SK-N-MC (cell line): ENCODE data around the gene IRX2.

Source experiments
- DNase-seq: peaks from one replicate; pipeline ENCODE4 v3.0.0-alpha.2; 2011; ENCODE audit warnings: low read depth, low spot score
- H3K27ac ChIP-seq: fragments of 200-600 bp; sonication (generic); 2 replicates; pipeline ENCODE4 v1.5.1; 2016; ENCODE audit warnings: mixed run types
- H3K36me3 ChIP-seq: fragments of 200-600 bp; sonication (generic); 2 replicates; pipeline ENCODE4 v1.6.1; 2017; ENCODE audit warnings: antibody characterized with exemption, low read length, mixed read lengths; ENCODE audit not compliant: insufficient read depth
- H3K4me3 ChIP-seq: fragments of 200-600 bp; sonication (generic); 2 replicates; pipeline ENCODE4 v1.5.1; 2016
- H3K9ac ChIP-seq: fragments of 200-600 bp; sonication (generic); 2 replicates; pipeline ENCODE4 v1.8.0; 2017; ENCODE audit warnings: mixed run types, mixed read lengths; ENCODE audit not compliant: insufficient read length
- H3K9me3 ChIP-seq: fragments of 200-600 bp; sonication (generic); 2 replicates; pipeline ENCODE4 v1.6.1; 2017; ENCODE audit warnings: low read depth, mild to moderate bottlenecking, antibody characterized with exemption, low read length, moderate library complexity, mixed read lengths
- EZH2 ChIP-seq: fragments of 200-600 bp; sonication (generic); IDR thresholded peaks from one replicate; pipeline ENCODE4 v1.6.1; 2017; ENCODE audit warnings: antibody characterized with exemption
- FOXP2 ChIP-seq: optimal IDR thresholded peaks from 2 replicates; pipeline ENCODE3; 2011; ENCODE audit warnings: mild to moderate bottlenecking, moderate library complexity; ENCODE audit not compliant: insufficient read depth; ENCODE audit errors: extremely low read length, control extremely low read depth
- POLR2AphosphoS5 ChIP-seq: IDR thresholded peaks from 2 replicates; pipeline ENCODE4 v1.6.1; 2012; ENCODE audit warnings: mild to moderate bottlenecking, low read depth, low read length, borderline replicate concordance

IRX2 gene

DNA sequence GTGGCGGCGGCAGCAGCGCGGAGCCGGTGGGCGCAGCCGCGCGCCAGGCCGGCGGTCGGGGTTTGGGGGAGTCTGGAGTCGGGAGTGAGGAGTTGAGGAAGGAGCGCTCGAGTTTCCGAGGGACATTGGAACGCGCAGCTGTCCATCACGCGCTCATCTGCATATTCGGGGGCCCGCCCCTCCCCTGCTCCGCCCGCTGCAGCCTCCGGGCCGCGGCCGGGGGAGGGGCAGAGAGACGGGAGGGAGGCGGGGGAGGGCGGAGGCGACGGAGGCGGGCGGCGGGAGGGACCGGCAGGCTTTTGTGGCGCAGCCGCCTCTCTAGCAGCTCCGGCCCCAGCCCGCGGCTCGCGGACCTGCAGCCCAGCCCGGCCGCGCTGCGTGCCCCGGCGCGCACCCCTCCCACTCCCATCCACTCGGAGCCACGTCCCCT, at the start of gene IRX2:
Gene IRX2 (minus strand): TSS at position 86 of the 430 bp plus-strand sequence. CDS start 264 bp downstream, outside the sequence.
- no peak for TF ChIP-seq EZH2
- no peak for TF ChIP-seq FOXP2
- no peak; the same call in 1 of the 2 replicates for TF ChIP-seq POLR2AphosphoS5
- peak; percentile 61 for DNase-seq
- peaks cover 16% of the 10 kb centered on the region; the same call in 1 of the 2 replicates for H3K36me3 ChIP-seq
- 0 out of 2 replicates have a peak within 1 kb of the TSS, but pooled peaks have one; percentile 19 for H3K27ac ChIP-seq
- peak within 1 kb of the TSS; percentile 86 for H3K4me3 ChIP-seq
- H3K9me3 ChIP-seq = no peaks in the 10 kb centered on the region
- peak within 1 kb of the TSS; percentile 78 for H3K9ac ChIP-seq

DNA sequence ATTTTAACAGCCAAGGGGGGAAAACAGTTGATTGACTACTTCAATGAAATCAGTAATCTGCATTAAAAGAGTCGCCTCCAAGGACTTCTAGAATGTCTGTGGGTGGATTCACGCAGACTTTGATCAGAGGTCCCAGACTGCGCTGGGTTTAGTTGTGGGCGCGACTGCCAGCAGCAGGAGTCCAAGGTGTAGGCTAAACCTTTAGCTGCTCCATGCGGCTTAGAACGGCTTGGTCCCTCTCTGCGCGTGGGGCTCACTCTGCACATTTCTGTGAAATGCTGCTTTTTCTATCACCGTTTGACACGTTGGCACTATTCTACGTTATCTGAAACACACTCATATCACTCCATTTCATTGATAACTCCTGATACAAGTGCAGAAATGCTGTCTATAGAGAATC, 48.6 kb upstream of the IRX2 start:
- Histone ChIP-seq H3K4me3 (no peak overlapping the region), H3K9ac (no peak overlapping the region), H3K9me3 (no peaks in the 10 kb centered on the region), H3K27ac (no peak overlapping the region), H3K36me3 (no peaks in the 10 kb centered on the region)
- DNase-seq = no peak
- TF ChIP-seq FOXP2 = no peak

DNA sequence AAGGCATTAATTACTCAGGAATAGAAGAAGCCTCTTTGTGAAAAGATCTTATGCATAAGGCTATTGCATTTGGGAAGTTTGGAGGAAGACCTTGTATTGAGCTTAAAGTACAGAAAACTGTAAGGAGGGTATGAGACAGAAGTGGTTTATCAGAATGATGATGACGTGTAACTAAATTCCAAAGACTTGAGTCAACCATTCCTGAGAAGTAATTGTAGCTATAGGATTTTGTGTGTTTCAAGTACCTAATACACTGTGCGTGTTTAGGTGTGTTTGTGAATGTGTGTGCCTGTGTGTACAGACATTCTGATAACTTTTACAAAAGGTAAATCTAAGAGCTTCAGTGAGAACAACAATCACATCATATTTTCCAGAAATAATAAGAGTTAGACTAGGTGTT, 46.5 kb upstream of the IRX2 start:
- Histone ChIP-seq H3K9me3 (no peaks in the 10 kb centered on the region), H3K4me3 (no peak overlapping the region), H3K36me3 (no peaks in the 10 kb centered on the region), H3K27ac (no peak overlapping the region), H3K9ac (no peak overlapping the region)
- TF ChIP-seq EZH2 = no peak
- no peak for TF ChIP-seq POLR2AphosphoS5
- TF ChIP-seq FOXP2 = no peak
- no peak for DNase-seq

- H3K36me3 ChIP-seq = no peaks in the 10 kb centered on the region
- no peak overlapping the region for H3K9ac ChIP-seq
- no peaks in the 10 kb centered on the region for H3K9me3 ChIP-seq
- H3K27ac ChIP-seq = no peak overlapping the region
- TF ChIP-seq FOXP2 (no peak), EZH2 (no peak), POLR2AphosphoS5 (no peak)
- no peak for DNase-seq
- no peak overlapping the region for H3K4me3 ChIP-seq
These were observed 45.7 kb upstream of the IRX2 start for GRCh38 chr5:2797160-2797559.

DNA sequence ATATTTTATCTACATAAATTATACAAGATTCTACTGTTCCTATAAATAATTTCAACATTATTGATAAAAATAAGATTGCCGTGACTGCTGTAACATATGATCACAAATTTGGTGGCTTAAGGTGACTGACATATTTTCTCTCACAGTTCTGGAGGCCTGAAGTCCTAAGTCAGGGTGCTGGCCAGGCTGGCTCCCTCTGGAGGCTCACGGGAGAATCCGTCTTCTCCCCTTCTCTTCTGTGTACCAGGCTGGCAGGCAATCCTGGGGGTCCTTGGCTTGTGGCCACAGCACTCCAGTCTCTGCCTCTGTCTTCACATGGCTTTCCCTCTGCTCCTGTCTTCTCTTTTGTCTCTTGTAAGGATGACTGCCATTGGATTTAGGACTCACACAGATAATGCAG, 31.7 kb upstream of the IRX2 start:
- TF ChIP-seq EZH2 = no peak
- TF ChIP-seq POLR2AphosphoS5 = no peak
- TF ChIP-seq FOXP2 = no peak
- no peak overlapping the region for H3K9ac ChIP-seq
- H3K27ac ChIP-seq = no peak overlapping the region
- H3K4me3 ChIP-seq = no peak overlapping the region
- no peaks in the 10 kb centered on the region for H3K9me3 ChIP-seq
- H3K36me3 ChIP-seq = no peaks in the 10 kb centered on the region
- no peak for DNase-seq

DNA sequence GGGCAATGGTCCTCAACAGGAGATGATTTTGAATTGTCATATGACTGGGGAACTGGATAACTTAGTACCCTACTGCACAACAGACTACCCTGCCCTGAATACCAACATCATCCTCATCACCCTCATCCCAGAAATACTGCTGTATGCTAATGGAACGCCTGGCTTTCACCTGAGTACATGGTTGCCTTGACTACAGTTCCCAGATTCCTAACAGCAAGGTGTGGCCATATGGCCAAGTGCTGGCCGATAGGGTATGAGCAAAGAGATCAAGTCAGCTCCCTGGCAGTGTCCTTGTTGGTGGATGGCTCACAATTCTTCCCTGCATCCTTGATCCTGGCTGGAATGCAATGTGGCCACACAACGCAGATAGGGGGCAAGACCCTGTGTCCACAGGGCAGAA, 31.2 kb upstream of the IRX2 start:
- Histone ChIP-seq H3K36me3 (no peaks in the 10 kb centered on the region), H3K9ac (no peak overlapping the region), H3K9me3 (no peaks in the 10 kb centered on the region), H3K27ac (no peak overlapping the region), H3K4me3 (no peak overlapping the region)
- no peak for TF ChIP-seq EZH2
- TF ChIP-seq FOXP2 = no peak
- no peak for TF ChIP-seq POLR2AphosphoS5
- DNase-seq = no peak

DNA sequence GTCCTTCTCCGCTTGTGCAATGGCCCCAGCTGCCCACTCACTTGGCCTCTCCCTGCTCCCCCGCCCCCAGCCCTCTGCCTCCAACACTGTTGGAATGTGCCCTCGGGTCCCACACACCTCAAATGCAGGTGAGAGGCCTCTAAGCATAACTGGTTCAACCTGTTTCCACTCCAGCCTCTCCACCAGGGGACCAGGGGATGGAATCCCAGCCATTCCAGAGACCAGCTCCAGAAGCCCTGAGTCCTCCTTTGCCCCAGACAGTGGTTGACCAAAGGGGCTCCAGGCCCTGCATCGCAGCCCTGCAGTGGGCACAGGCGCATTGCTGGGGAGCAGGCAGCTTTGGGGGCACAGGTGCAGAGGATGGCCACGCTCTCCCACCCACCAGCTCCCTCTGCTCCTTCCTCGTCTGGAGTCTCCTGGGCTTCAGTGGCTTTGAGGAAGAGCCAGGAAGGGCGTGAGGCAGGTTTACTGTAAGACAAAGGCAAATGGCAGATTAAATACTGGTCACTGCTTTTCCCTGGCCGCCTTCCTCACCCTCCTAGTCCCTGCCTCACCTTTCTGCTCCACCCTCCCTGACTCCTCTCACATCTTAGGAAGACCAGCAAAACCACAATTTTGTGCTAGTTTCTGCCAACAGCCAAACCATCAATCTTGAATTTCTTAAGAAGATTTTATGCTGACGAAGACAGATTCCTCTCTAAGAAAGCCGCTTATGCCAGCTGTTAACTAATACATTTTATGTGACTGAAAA, 29.1 kb upstream of the IRX2 start:
- peak overlapping the region; percentile 89 for H3K27ac ChIP-seq

DNA sequence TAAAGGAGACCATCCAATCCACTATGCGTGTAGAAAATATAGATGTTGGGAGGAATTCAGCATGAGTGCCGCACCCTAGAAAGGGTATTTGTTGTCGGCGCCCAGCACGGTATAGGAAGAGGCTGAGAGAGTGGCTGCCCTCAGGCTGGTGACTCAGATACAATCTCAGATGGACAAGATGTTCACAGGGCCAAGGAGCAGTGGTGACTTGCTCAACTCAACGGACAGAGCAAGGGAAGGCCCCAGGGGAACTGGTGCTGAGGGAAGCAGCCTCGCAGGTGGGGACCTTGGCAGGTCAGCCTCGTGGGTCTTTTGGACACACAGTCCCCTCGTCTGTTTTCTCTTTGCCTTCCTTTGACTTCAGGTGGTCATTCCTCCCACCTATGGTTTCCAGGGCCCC, 28.0 kb upstream of the IRX2 start:
- Histone ChIP-seq H3K27ac (no peak overlapping the region), H3K9ac (no peak overlapping the region), H3K9me3 (no peaks in the 10 kb centered on the region), H3K36me3 (no peaks in the 10 kb centered on the region), H3K4me3 (no peak overlapping the region)
- TF ChIP-seq FOXP2 (no peak), POLR2AphosphoS5 (no peak), EZH2 (no peak)
- DNase-seq = no peak

More for the DNA sequence above, 29.1 kb upstream of the IRX2 start:
- Histone ChIP-seq H3K9me3 (no peaks in the 10 kb centered on the region), H3K4me3 (peak overlapping the region; percentile 66), H3K36me3 (no peaks in the 10 kb centered on the region), H3K9ac (no peak overlapping the region)
- no peak; the same call in 1 of the 2 replicates for TF ChIP-seq POLR2AphosphoS5
- no peak for TF ChIP-seq FOXP2
- no peak for TF ChIP-seq EZH2
- DNase-seq = peak; percentile 63
